IPS DF 6.9 (cell line): ENCODE data around the gene TAS2R60.
"Not testable (repeated sequence)": the region's sequence is repeated elsewhere in the genome, so short reads cannot be mapped to it uniquely, and the experiment has no call there.

ENCODE experiments used
- DNase-seq: peaks from one replicate; pipeline ENCODE4 v3.0.0-alpha.2; 2013; ENCODE audit warnings: low read depth, low spot score
- H3K27ac ChIP-seq: one replicate; pipeline ENCODE4 v1.5.1; 2013; ENCODE audit warnings: low read length, control low read depth
- H3K27me3 ChIP-seq: 2 replicates; pipeline ENCODE4 v1.6.1; 2013; ENCODE audit warnings: mild to moderate bottlenecking, low read length; ENCODE audit not compliant: control insufficient read depth, insufficient read depth
- H3K36me3 ChIP-seq: 2 replicates; pipeline ENCODE4 v1.6.1; 2013; ENCODE audit warnings: low read length; ENCODE audit not compliant: control insufficient read depth, insufficient read depth
- H3K4me1 ChIP-seq: 2 replicates; pipeline ENCODE4 v1.6.1; 2013; ENCODE audit warnings: low read length; ENCODE audit not compliant: control insufficient read depth, insufficient read depth
- H3K4me3 ChIP-seq: 2 replicates; pipeline ENCODE4 v1.5.1; 2013; ENCODE audit warnings: mild to moderate bottlenecking, low read length
- H3K9me3 ChIP-seq: 2 replicates; pipeline ENCODE4 v1.6.1; 2013; ENCODE audit warnings: low read length, inconsistent platforms; ENCODE audit not compliant: control insufficient read depth, insufficient read depth
- WGBS: extraction: QIAGEN DNeasy Blood & Tissue Kit; methylation state at CpG from one replicate; pipeline ENCODE4 v1.1.7; 2013; ENCODE audit warnings: mixed read lengths, missing lambda C conversion rate; ENCODE audit not compliant: insufficient read length, insufficient coverage; 5-methylcytosine and 5-hydroxymethylcytosine counted together

TAS2R60 gene

DNA sequence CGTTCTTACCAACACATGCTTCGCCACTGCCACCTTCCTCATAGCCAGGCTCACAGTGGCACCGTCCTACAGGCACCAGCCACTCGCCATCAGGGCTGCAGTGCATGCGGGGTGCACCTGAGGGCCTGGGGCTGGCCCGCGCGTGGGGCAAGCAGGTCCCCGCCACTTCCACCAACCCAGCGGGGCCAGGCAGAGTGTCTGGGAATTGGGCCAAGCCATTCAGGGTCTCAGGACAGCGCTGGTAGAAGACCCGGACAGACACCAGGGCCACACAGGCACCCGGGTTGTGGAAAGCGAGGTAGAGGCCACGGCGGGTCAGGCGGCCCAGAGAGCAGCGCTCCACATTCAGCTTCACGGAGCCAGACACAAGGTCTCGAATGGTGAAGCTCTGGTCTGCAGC is 43.6 kb upstream of the TAS2R60 start:
- Histone ChIP-seq H3K4me3 (no peak overlapping the region), H3K36me3 (peaks cover 62% of the 10 kb centered on the region), H3K9me3 (no peaks in the 10 kb centered on the region), H3K4me1 (no peaks in the 10 kb centered on the region), H3K27me3 (no peaks in the 10 kb centered on the region), H3K27ac (no peak overlapping the region)
- no peak for DNase-seq
- no CpG with 5 or more reads among the region's 20 CpGs for WGBS

DNA sequence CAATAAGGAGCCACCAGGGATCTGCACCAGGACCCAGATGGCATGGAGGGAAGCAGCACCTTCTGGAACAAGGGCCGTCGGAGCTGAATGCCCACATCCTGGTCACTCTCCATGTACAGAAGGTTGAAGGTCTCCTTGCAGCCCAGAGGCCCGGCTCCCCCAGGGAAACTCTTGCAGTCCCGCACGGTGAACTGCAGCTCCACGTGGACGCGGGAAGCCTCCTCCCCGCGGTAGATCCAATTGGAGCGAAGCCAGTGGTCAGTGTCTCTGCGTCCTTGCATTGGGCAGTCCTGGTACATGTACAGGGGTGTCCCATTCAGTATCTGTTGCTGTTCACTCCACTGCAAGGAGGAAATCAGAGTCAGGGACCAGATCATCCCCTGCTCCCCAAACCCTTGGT is 42.0 kb upstream of the TAS2R60 start:
- no CpG with 5 or more reads among the region's 12 CpGs for WGBS
- Histone ChIP-seq H3K27me3 (no peaks in the 10 kb centered on the region), H3K36me3 (peaks cover 49% of the 10 kb centered on the region), H3K4me3 (no peak overlapping the region), H3K4me1 (peaks cover 4% of the 10 kb centered on the region), H3K27ac (no peak overlapping the region), H3K9me3 (no peaks in the 10 kb centered on the region)
- no peak for DNase-seq

DNA sequence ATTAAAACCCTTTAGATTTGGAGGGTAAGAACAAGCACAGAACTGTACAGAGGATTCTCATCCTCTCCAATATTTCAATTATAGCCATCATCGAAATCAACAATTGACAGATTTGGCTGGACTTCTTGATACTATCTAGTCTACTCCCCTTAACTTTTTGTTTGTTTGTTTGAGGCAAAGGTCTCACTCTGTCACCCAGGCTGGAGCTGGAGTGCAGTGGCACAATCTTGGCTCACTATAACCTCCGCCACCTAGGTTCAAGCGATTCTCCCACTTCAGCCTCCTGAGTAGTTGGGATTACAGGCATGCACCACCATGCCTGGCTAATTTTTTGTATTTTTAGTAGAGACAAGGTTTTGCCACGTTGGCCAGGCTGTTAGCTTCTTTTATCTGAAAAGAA is 41.0 kb upstream of the TAS2R60 start:
- WGBS, result no CpG with 5 or more reads among the region's 4 CpGs
- not testable (repeated sequence) for H3K4me3 ChIP-seq, DNase-seq, H3K27me3 ChIP-seq, H3K9me3 ChIP-seq, H3K27ac ChIP-seq
- H3K36me3 ChIP-seq, result peaks cover 45% of the 10 kb centered on the region
- peaks cover 11% of the 10 kb centered on the region for H3K4me1 ChIP-seq

DNA sequence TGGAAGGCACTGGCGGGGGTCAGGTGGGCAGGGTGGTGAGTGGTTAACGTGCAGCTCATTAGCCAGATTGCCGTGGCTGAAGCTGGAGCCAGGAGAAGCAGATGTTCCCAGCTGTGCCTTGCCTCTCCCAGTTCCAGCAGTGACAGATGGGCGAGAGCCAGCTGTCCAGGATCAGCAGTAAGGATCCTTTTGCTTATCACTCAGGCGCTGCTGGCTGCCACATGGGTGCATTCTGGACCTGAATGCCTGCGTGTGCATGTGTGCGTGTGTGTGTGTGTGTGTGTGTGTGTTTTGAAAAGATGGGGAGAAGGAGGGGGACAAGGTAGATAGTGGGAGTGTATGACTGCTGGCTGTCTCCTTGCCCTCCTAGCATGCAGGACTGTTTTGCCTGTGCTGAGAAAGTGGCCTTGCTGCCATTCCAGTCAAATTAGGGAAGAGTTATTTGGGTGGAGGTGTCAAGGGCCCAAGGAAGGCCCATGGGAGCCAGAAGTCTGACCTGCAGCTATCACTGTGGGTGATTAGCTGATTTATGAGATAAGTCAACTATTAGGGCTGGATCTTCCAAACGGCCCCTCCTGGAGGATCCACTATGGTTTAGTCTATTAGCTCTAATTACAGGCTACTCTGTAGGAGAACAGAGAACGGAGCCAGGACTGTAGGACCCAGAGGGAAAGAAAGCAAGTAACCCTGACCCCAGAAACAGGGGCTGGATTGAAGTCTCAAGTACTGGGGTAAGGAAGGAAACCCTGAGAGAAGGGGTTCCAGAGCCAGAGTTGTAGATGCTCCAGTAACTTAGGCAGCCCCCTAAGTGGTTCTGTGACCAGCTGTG is 37.9 kb upstream of the TAS2R60 start:
- Histone ChIP-seq H3K27me3 (no peaks in the 10 kb centered on the region), H3K36me3 (peaks cover 18% of the 10 kb centered on the region), H3K4me1 (peaks cover 14% of the 10 kb centered on the region), H3K9me3 (no peaks in the 10 kb centered on the region), H3K27ac (no peak overlapping the region), H3K4me3 (no peak overlapping the region)
- no CpG with 5 or more reads among the region's 9 CpGs for WGBS
- DNase-seq, result no peak

DNA sequence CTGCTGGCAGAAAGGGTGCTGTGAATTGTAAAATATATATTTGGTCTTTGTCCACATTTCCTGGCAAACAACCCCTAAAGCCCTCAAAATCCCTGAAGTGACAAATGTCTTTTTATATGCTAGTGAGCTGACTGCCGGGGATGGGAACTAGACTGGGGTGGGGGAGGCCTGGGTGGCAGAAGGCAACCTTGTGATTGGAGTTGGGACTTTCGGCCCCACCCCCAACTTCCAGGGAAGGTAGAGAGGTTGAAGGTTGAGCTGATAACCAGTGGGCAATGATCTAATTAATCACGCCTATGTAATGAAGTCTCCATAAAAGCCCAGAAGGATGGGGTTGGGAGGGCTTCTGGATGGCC is 37.3 kb upstream of the TAS2R60 start:
- no peak for DNase-seq
- Histone ChIP-seq H3K27me3 (no peaks in the 10 kb centered on the region), H3K36me3 (peaks cover 16% of the 10 kb centered on the region), H3K4me3 (peak overlapping the region; percentile 22; the same call in 1 of the 2 replicates), H3K27ac (no peak overlapping the region), H3K4me1 (peaks cover 14% of the 10 kb centered on the region), H3K9me3 (no peaks in the 10 kb centered on the region)
- no CpG with 5 or more reads among the region's 3 CpGs for WGBS

DNA sequence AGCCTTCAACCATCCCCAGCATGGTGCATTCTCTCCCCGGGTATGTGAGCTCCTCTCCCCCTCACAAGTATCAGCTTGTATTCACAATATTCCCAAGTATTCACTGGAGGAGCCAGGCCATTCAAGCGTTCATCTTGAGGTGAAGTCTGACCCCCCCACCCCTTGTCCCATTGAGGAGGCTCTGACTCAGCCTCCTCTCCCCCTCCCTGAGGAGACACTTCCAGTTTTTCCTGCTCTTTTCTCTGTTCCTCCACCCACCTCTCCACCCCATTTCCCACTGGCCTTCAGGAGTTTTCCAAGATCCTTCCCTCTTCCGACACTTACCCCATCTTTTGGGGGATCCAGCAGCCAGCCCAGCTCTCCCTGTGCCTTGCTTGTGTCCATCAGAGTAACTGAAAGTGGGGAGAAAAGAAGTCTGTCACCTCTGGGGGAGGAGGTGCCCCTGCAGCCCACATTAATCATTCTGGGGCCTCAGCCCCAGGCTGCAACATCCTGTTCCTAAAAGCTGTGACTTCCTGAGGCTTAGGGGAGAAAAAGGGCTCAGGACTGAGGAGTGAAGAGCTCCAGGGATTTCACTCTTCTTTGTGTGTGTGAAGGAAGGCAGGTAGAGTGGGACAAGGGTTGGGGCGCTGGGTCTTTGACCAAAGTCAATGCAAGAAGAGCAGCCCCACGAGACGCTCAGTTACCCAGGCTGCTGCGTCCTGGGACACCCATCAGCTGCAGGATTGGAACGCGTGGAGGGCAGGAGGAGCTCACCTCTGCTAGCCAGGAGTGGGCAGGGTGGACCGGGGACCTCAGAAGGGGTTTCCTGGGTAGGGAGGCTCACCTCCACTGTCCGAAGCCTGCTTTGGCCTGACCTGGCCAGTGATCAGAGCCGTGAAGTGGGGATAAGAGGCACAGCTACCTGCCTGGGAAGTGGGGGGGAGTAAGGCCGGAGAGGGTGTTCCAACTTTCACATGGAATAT is 35.7 kb upstream of the TAS2R60 start:
- no CpG with 5 or more reads among the region's 13 CpGs for WGBS
- no peaks in the 10 kb centered on the region for H3K27me3 ChIP-seq

DNA sequence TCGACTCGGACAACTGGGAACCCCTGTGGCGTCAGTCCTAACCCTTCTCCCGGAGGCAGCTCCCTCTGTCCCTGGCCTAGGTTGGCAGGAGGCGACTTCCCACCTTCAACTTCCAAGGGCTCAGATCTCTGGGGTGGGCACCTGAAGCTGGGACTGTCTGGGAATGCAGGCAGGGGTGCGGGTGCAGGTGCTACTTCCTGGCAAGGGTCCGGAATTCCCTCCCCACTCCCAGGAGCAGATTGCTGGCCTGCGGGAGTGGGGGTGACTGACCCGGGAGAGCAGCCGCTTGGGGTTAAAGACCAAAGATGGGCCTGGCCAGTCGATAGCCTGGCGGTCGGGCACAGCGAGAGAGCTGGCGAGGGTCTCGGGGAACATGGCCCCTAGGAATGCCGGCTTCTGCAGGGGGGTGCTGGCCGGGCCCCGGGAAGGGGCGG is 35.0 kb upstream of the TAS2R60 start:
- Histone ChIP-seq H3K27ac (no peak overlapping the region), H3K9me3 (no peaks in the 10 kb centered on the region), H3K27me3 (no peaks in the 10 kb centered on the region), H3K4me3 (peak overlapping the region; percentile 74), H3K36me3 (peaks cover 9% of the 10 kb centered on the region; the same call in 1 of the 2 replicates), H3K4me1 (peaks cover 20% of the 10 kb centered on the region)
- WGBS, result no CpG with 5 or more reads among the region's 20 CpGs
- no peak for DNase-seq

More for the DNA sequence above, 35.7 kb upstream of the TAS2R60 start:
- Histone ChIP-seq H3K9me3 (no peaks in the 10 kb centered on the region), H3K4me3 (peak overlapping the region; percentile 74), H3K27ac (no peak overlapping the region), H3K4me1 (peaks cover 20% of the 10 kb centered on the region), H3K36me3 (peaks cover 9% of the 10 kb centered on the region; the same call in 1 of the 2 replicates)
- no peak for DNase-seq

DNA sequence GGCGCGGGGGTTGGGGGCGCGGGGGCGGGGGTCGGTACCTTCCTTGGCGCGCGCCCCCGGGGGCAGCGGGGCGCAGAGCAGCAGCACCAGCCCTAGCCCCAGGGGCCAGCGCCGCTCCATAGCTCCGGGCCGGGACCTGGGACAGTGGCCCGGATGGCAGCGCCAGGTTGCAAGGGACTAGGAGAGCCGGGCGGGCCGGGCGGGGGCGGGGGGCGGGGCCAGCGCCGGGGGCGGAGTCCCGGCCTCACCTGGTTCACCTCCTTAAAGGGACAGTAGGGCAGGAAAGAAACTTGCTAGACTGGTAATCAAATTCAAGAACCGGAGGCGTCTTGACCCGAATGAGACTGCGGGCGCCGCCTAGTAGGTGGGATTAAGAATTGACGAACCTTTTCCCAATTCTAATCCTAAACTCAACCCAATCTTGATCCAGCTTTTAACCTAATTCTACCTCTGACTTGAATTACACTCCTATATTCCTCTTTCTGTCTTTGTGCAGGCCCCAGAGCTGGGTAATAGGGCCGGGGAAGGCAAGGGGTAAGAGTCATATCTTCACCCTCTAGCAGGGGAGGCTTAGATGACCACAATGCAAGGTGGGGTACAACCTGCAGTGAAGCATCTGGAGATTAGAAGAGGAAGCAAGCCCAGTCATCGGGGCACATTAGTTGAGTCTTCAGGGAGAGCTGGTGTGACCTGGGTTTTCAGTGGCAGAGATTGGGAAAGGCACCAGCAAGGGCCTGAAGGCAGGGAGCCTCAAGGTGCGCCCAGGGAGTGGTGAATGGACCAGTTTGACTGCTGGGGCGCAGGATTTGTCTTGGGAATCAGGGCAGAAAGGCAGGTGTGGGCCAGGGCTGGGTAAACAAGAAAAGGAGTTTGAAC is 34.3 kb upstream of the TAS2R60 start, which contains the start of gene EPHA1:
Gene EPHA1 (minus strand): TSS at position 171 of the 876 bp plus-strand sequence. CDS start 51 bp downstream, at position 120.
- Histone ChIP-seq H3K27me3 (no peaks in the 10 kb centered on the region), H3K27ac (no peak within 1 kb of the TSS), H3K4me1 (peaks cover 20% of the 10 kb centered on the region), H3K4me3 (peak within 1 kb of the TSS; percentile 74), H3K36me3 (peaks cover 9% of the 10 kb centered on the region; the same call in 1 of the 2 replicates), H3K9me3 (no peaks in the 10 kb centered on the region)
- DNase-seq, result peak; percentile 77
- no CpG with 5 or more reads among the region's 39 CpGs for WGBS

DNA sequence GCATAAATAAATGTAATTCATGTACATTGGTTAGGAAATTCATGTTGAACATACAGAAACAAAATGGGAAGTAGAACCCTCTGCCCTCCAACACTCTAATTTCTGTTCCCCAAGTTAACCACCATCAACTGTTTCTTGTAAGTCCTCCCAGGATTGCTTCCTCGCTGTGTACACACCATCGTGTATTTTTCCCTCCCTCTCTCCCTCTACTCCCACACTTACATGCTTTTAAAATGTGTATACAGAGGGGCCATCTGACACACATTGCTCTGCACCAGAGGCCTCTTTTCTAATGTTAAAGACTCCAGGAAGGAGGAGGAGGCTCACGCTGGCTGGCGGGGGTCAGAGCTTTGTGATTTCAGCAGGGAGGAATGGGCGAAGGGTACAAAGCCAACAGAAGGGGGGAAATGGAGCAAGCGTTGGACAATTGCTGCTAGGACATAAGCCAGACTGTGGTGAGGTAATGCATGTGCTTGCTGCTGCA is 32.7 kb upstream of the TAS2R60 start:
- Histone ChIP-seq H3K27ac (no peak overlapping the region), H3K36me3 (peaks cover 6% of the 10 kb centered on the region; the same call in 1 of the 2 replicates), H3K4me3 (no peak overlapping the region), H3K27me3 (no peaks in the 10 kb centered on the region), H3K4me1 (peaks cover 18% of the 10 kb centered on the region), H3K9me3 (no peaks in the 10 kb centered on the region)
- no CpG with 5 or more reads among the region's 6 CpGs for WGBS
- DNase-seq, result no peak
